Esophagus squamous epithelium (tissue), 4 donors: Measurements from ENCODE around the gene BCDIN3D.

Experiments
- POLR2A ChIP-seq, 4 donors: fragments of 450-650 bp; IDR thresholded peaks; one replicate each; pipeline ENCODE4 v1.6.1; 2017; ENCODE audit warnings: antibody characterized with exemption in 4 of 4, mild to moderate bottlenecking in 4 of 4, moderate library complexity in 3 of 4
- TF ChIP-seq, protein P1 (sequence below), 6 experiments: fragments of 450-650 bp in 4 of 6; fragments of 200-600 bp in 2 of 6; sonication (generic) in 2 of 6; IDR thresholded peaks; one replicate each; pipeline ENCODE4 v1.5.1; 2016 to 2019; ENCODE audit warnings: antibody characterized with exemption in 6 of 6, mild to moderate bottlenecking in 4 of 6, moderate library complexity in 4 of 6

DNA sequence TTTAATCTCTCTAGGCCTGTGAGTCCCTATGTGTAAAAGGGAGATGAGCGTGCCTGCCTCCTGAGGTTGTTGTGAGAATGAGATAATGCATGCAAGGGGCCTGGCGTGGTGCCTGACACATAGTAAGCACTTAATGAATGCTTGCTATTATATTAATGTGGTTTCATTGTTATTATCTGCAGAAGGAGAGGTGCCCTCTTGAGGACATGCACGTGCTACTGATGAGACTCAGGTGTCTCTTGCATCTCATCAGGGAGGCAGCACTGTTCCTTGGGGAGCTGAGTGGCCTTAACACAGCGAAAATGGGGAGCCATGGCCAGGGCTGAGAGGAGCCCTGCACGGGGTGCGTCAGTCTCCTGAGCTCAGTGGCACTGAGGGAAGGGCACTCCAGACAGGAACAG is 29.9 kb upstream of the BCDIN3D start:
- TF ChIP-seq, protein P1, sequence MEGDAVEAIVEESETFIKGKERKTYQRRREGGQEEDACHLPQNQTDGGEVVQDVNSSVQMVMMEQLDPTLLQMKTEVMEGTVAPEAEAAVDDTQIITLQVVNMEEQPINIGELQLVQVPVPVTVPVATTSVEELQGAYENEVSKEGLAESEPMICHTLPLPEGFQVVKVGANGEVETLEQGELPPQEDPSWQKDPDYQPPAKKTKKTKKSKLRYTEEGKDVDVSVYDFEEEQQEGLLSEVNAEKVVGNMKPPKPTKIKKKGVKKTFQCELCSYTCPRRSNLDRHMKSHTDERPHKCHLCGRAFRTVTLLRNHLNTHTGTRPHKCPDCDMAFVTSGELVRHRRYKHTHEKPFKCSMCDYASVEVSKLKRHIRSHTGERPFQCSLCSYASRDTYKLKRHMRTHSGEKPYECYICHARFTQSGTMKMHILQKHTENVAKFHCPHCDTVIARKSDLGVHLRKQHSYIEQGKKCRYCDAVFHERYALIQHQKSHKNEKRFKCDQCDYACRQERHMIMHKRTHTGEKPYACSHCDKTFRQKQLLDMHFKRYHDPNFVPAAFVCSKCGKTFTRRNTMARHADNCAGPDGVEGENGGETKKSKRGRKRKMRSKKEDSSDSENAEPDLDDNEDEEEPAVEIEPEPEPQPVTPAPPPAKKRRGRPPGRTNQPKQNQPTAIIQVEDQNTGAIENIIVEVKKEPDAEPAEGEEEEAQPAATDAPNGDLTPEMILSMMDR (IDR thresholded peaks at IDR 0.05) = no peak
- no peak for TF ChIP-seq POLR2A (IDR thresholded peaks at IDR 0.05)
